Tibial nerve (tissue), 4 donors: ENCODE data around the gene C6orf89. TPM values are rescaled to one million over a fixed set of nuclear protein-coding genes. Genes with fewer than 3 reads are reported as not detected.

Experiments used
- DNase-seq, 2 donors: peaks; one replicate each; pipeline ENCODE4 v3.0.0-alpha.2; 2019; ENCODE audit warnings: low spot score in 2 of 2
- H3K27ac ChIP-seq, 4 donors: fragments of 200-600 bp; sonication (generic) in 3 of 4; one replicate each; pipeline ENCODE4 v1.5.1; 2017 to 2019; ENCODE audit warnings: mild to moderate bottlenecking in 1 of 4
- H3K27me3 ChIP-seq, 2 donors: fragments of 200-600 bp; sonication (generic) in 1 of 2; one replicate each; pipeline versions ENCODE4 v1.5.1 to v1.6.0; 2017 to 2019
- H3K36me3 ChIP-seq, 3 donors: fragments of 200-600 bp; sonication (generic); one replicate each; pipeline ENCODE4 v1.5.1; 2018 to 2019
- H3K4me1 ChIP-seq, 4 donors: fragments of 200-600 bp; sonication (generic) in 3 of 4; one replicate each; pipeline ENCODE4 v1.5.1; 2017 to 2019
- H3K4me3 ChIP-seq, 4 donors: fragments of 200-600 bp; sonication (generic) in 3 of 4; one replicate each; pipeline ENCODE4 v1.5.1; 2017 to 2019; ENCODE audit warnings: mild to moderate bottlenecking in 1 of 4, moderate library complexity in 1 of 4
- H3K9me3 ChIP-seq, 4 donors: fragments of 200-600 bp; sonication (generic) in 3 of 4; one replicate each; pipeline ENCODE4 v1.5.1; 2017 to 2019
- CTCF ChIP-seq, 5 experiments: fragments of 200-600 bp in 3 of 5; fragments of 450-650 bp in 2 of 5; sonication (generic) in 3 of 5; IDR thresholded peaks; one replicate each; pipeline ENCODE4 v1.5.1; 2016 to 2019; ENCODE audit warnings: antibody characterized with exemption in 5 of 5, mild to moderate bottlenecking in 3 of 5, moderate library complexity in 2 of 5
- EP300 ChIP-seq, 2 donors: sonication (generic); formaldehyde crosslinking; IDR thresholded peaks; one replicate each; pipeline ENCODE4 v1.6.1; 2017; ENCODE audit warnings: antibody characterized with exemption in 2 of 2, mild to moderate bottlenecking in 1 of 2
- POLR2A ChIP-seq, 2 donors: fragments of 450-650 bp; IDR thresholded peaks; one replicate each; pipeline ENCODE4 v1.6.1; 2017; ENCODE audit warnings: antibody characterized with exemption in 2 of 2, mild to moderate bottlenecking in 2 of 2, moderate library complexity in 2 of 2
- WGBS, 2 donors: methylation state at CpG; one replicate each; pipeline ENCODE4 v1.1.5; 2018; 5-methylcytosine and 5-hydroxymethylcytosine counted together
- total RNA-seq, 4 donors: library from RNA; depleted of rRNA; stranded (reverse); fragments of >200 nt; gene quantifications; one replicate each; pipeline ENCODE4 v1.1.0, GENCODE V29; 2016

Gene C6orf89
- total RNA-seq, 4 donors from 2014 or later, result 41.1 to 57.9 (median 52.3) TPM

GRCh38 chr6:36962874-36963273, 77.1 kb downstream of the C6orf89 start:
- Histone ChIP-seq H3K27ac (no peak overlapping the region), H3K4me3 (no peak overlapping the region), H3K9me3 (no peaks in the 10 kb centered on the region), H3K4me1 (peaks cover 0 to 23% (median 4%) of the 10 kb centered on the region in 4 donors), H3K36me3 (peaks cover 0 to 22% (median 0%) of the 10 kb centered on the region in 3 donors), H3K27me3 (no peaks in the 10 kb centered on the region)
- TF ChIP-seq CTCF (IDR thresholded peaks at IDR 0.05), result no peak
- WGBS, 2 donors, result 58 to 70% methylated on average over 12 of the region's 12 CpGs
- peak; percentile 49 to 77 for DNase-seq

- no peak for DNase-seq
- TF ChIP-seq EP300 (IDR thresholded peaks at IDR 0.05) (no peak), CTCF (IDR thresholded peaks at IDR 0.05) (no peak), POLR2A (IDR thresholded peaks at IDR 0.05) (no peak)
Measured at GRCh38 chr6:36963451-36964290, 77.9 kb downstream of the C6orf89 start.

GRCh38 chr6:36964349-36964748, 78.6 kb downstream of the C6orf89 start:
- H3K9me3 ChIP-seq, result no peaks in the 10 kb centered on the region
- peaks cover 0 to 36% (median 7%) of the 10 kb centered on the region in 3 donors for H3K36me3 ChIP-seq
- no peak for DNase-seq
- H3K4me3 ChIP-seq, result no peak overlapping the region
- WGBS, 2 donors, result 82 to 90% methylated on average over 6 of the region's 6 CpGs
- H3K27me3 ChIP-seq, result no peaks in the 10 kb centered on the region
- H3K4me1 ChIP-seq, result peaks cover 0 to 38% (median 4%) of the 10 kb centered on the region in 4 donors
- TF ChIP-seq POLR2A (IDR thresholded peaks at IDR 0.05) (no peak), CTCF (IDR thresholded peaks at IDR 0.05) (no peak), EP300 (IDR thresholded peaks at IDR 0.05) (no peak)
- peak overlapping the region in 2 of 4 donors; percentile 4 to 25 for H3K27ac ChIP-seq

More at GRCh38 chr6:36963451-36964290, 77.9 kb downstream of the C6orf89 start:
- Histone ChIP-seq H3K4me1 (peaks cover 0 to 31% (median 4%) of the 10 kb centered on the region in 4 donors), H3K9me3 (no peaks in the 10 kb centered on the region), H3K36me3 (peaks cover 0 to 30% (median under 1%) of the 10 kb centered on the region in 3 donors), H3K4me3 (no peak overlapping the region), H3K27ac (peak overlapping the region in 3 of 4 donors; percentile 1 to 25 (median 4)), H3K27me3 (no peaks in the 10 kb centered on the region)
- WGBS, 2 donors, result 69 to 73% methylated on average over 8 to 10 of the region's 11 CpGs

- peaks cover 0 to 42% (median 13%) of the 10 kb centered on the region in 3 donors for H3K36me3 ChIP-seq
- H3K4me1 ChIP-seq, result peaks cover 0 to 41% (median 4%) of the 10 kb centered on the region in 4 donors
- no peaks in the 10 kb centered on the region for H3K9me3 ChIP-seq
- no peak overlapping the region for H3K27ac ChIP-seq
- H3K4me3 ChIP-seq, result no peak overlapping the region
- H3K27me3 ChIP-seq, result no peaks in the 10 kb centered on the region
- no peak for DNase-seq
- WGBS, 2 donors, result 78 to 84% methylated on average over 4 of the region's 4 CpGs
- TF ChIP-seq EP300 (IDR thresholded peaks at IDR 0.05) (no peak), POLR2A (IDR thresholded peaks at IDR 0.05) (no peak), CTCF (IDR thresholded peaks at IDR 0.05) (no peak)
Measured at GRCh38 chr6:36964908-36965307, 79.2 kb downstream of the C6orf89 start.

GRCh38 chr6:36967301-36967700, 81.5 kb downstream of the C6orf89 start:
- H3K9me3 ChIP-seq, result no peaks in the 10 kb centered on the region
- H3K27me3 ChIP-seq, result no peaks in the 10 kb centered on the region
- WGBS, 2 donors, result 78 to 82% methylated on average over 3 of the region's 3 CpGs
- DNase-seq, result no peak
- H3K36me3 ChIP-seq, result peaks cover 12 to 66% (median 34%) of the 10 kb centered on the region in 3 donors
- H3K4me3 ChIP-seq, result no peak overlapping the region
- peaks cover 0 to 52% (median 4%) of the 10 kb centered on the region in 4 donors for H3K4me1 ChIP-seq
- TF ChIP-seq POLR2A (IDR thresholded peaks at IDR 0.05) (no peak), CTCF (IDR thresholded peaks at IDR 0.05) (no peak), EP300 (IDR thresholded peaks at IDR 0.05) (no peak)
- peak overlapping the region in 1 of 4 donors; percentile 25 for H3K27ac ChIP-seq
